HG02759 (cell line): ENCODE measurements around the gene GCNT4.

Experiments used
- ATAC-seq: cut with Tn5 transposase; IDR thresholded peaks from one replicate; pipeline ENCODE4 v1.9.1; 2021; ENCODE audit warnings: mild to moderate bottlenecking, moderate library complexity; ENCODE audit not compliant: unreplicated experiment

Gene GCNT4

GRCh38 chr5:75053054-75053303 is 621 bp upstream of the GCNT4 start:
- ATAC-seq = no peak

- ATAC-seq = no peak
Observed at GRCh38 chr5:75051217-75051751, 1.1 kb downstream of the GCNT4 start.

GRCh38 chr5:75050415-75050814 is 1.9 kb downstream of the GCNT4 start:
- no peak for ATAC-seq

- ATAC-seq = peak; percentile 42
Observed at GRCh38 chr5:75049456-75050351, 2.7 kb downstream of the GCNT4 start.

GRCh38 chr5:75048457-75048953 is 3.9 kb downstream of the GCNT4 start:
- ATAC-seq = no peak

- ATAC-seq = no peak
Observed at GRCh38 chr5:75047356-75047755, 5.0 kb downstream of the GCNT4 start.

- no peak for ATAC-seq
Observed at GRCh38 chr5:75046366-75047142, 5.8 kb downstream of the GCNT4 start.

GRCh38 chr5:75045071-75045470 is 7.3 kb downstream of the GCNT4 start:
- ATAC-seq = no peak

- ATAC-seq = no peak
Observed at GRCh38 chr5:75044406-75044805, 8.0 kb downstream of the GCNT4 start.

GRCh38 chr5:75043633-75044264 is 8.6 kb downstream of the GCNT4 start:
- ATAC-seq = no peak

- ATAC-seq = no peak
Observed at GRCh38 chr5:75042522-75042921, 9.8 kb downstream of the GCNT4 start.

- no peak for ATAC-seq
Observed at GRCh38 chr5:75040973-75041372, 11.4 kb downstream of the GCNT4 start.

GRCh38 chr5:75037106-75037505 is 15.3 kb downstream of the GCNT4 start:
- ATAC-seq = no peak

- ATAC-seq = no peak
Observed at GRCh38 chr5:75034137-75034739, 18.1 kb downstream of the GCNT4 start.

- ATAC-seq = no peak
Observed at GRCh38 chr5:75031366-75031765, 21.0 kb downstream of the GCNT4 start.

GRCh38 chr5:75028090-75028489 is 24.3 kb downstream of the GCNT4 start:
- no peak for ATAC-seq

- no peak for ATAC-seq
Observed at GRCh38 chr5:75023368-75024159, 28.8 kb downstream of the GCNT4 start.

GRCh38 chr5:75021800-75022199 is 30.6 kb downstream of the GCNT4 start:
- ATAC-seq = no peak

GRCh38 chr5:75021219-75021618 is 31.1 kb downstream of the GCNT4 start:
- ATAC-seq = no peak

- no peak for ATAC-seq
Observed at GRCh38 chr5:75020016-75020656, 32.2 kb downstream of the GCNT4 start.
